Measurements from ENCODE around the gene TMEM239. TPM values are rescaled to one million over a fixed set of nuclear protein-coding genes. Genes with fewer than 3 reads are reported as not detected.

Gene TMEM239
- total and polyA plus RNA-seq, 5 donors from 2014 or later = not detected

DNA sequence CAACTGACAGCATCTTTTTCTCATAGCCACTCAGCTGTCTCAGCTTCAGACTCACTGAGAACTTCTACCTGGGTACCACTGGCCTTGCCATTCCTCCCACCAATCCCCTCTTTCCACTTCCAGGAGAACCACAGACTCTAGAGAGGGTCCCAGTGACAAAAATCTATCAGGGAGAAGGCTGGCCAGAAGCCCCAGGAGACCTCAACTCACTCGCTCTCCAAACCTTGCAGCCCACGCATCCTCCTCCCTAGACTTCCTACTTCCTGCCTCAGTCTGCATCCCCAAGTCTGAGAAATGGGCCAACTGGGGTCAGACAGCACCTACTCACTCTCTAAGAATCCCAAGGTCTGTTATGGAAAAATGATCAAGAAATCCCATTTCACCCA lies 1.2 kb downstream of the TMEM239 start:
- Histone ChIP-seq H3K27ac (ENCODE audit: insufficient read depth, low read length, poor library complexity, severe bottlenecking) (no peak overlapping the region), H3K36me3 (ENCODE audit: control insufficient read depth, insufficient read depth, low read length) (no peaks in the 10 kb centered on the region), H3K9me3 (ENCODE audit: control insufficient read depth in 2 of 2, low read length in 2 of 2) (peaks cover 0 to 2% of the 10 kb centered on the region in 2 experiments), H3K4me3 (ENCODE audit: low read depth, low read length) (no peak overlapping the region), H3K27me3 (ENCODE audit: control insufficient read depth, insufficient read depth, low read length) (peaks cover 11% of the 10 kb centered on the region), H3K4me1 (ENCODE audit: control insufficient read depth, insufficient read depth, low read length, poor library complexity, severe bottlenecking) (peaks cover 14% of the 10 kb centered on the region)
- DNase-seq (no peak), ATAC-seq (ENCODE audit: low read depth in 2 of 2) (no peak)
- Mint-ChIP-seq H3K27ac (no peak overlapping the region), H3K4me1 (peaks cover 4 to 14% (median 8%) of the 10 kb centered on the region in 4 donors), H3K27me3 (peaks cover 55% of the 10 kb centered on the region), H3K4me3 (no peak overlapping the region), H3K36me3 (no peaks in the 10 kb centered on the region), H3K9me3 (peaks cover 0 to 8% (median 1%) of the 10 kb centered on the region in 7 donors)

DNA sequence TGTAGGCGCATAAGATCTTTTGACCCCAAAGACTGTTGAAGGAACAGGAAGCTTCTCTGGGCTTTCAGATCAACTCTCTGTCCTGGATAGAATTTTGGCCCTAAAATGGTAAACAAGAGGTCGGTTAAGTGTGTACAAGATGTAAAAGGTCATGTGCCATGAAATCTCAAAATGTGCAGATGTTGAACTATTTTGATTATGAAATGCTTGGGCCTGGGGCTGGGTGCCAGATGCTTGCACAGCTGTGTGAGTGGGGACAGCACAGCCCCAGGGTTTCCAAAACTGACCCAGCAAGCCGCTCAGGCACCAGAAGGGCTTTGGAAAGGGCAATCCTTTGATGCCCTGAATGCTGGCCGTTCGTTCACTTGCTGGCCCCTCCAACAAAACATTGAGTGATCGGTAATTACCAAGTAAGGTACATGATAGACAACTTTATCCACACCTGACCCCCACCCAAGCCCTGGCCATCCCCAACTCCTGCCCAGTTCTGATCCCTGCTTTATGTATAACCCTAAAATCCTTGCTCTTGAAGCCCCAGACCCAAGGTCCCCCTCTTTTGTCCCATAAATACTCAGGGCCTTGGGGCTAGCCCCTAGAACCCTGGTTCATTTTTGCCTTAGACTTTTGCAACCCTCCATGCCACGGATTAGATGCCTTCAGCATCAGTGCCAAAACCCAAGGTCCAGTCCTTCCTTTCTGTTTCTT lies 1.9 kb downstream of the TMEM239 start:
- H3K36me3 ChIP-seq (ENCODE audit: control insufficient read depth, insufficient read depth, low read length) = no peaks in the 10 kb centered on the region
- peaks cover 11% of the 10 kb centered on the region for H3K27me3 ChIP-seq (ENCODE audit: control insufficient read depth, insufficient read depth, low read length)
- H3K4me3 ChIP-seq (ENCODE audit: low read depth, low read length) = no peak overlapping the region
- Mint-ChIP-seq H3K9me3 (peaks cover 0 to 6% (median 0%) of the 10 kb centered on the region in 7 donors), H3K36me3 (no peaks in the 10 kb centered on the region), H3K27me3 (peaks cover 53% of the 10 kb centered on the region), H3K4me1 (peaks cover 4 to 14% (median 8%) of the 10 kb centered on the region in 4 donors), H3K27ac (no peak overlapping the region), H3K4me3 (no peak overlapping the region)
- H3K4me1 ChIP-seq (ENCODE audit: control insufficient read depth, insufficient read depth, low read length, poor library complexity, severe bottlenecking) = peaks cover 14% of the 10 kb centered on the region
- no peak overlapping the region for H3K27ac ChIP-seq (ENCODE audit: insufficient read depth, low read length, poor library complexity, severe bottlenecking)
- H3K9me3 ChIP-seq (ENCODE audit: control insufficient read depth in 2 of 2, low read length in 2 of 2) = no peaks in the 10 kb centered on the region
- ATAC-seq (ENCODE audit: low read depth in 2 of 2) (no peak), DNase-seq (no peak)

DNA sequence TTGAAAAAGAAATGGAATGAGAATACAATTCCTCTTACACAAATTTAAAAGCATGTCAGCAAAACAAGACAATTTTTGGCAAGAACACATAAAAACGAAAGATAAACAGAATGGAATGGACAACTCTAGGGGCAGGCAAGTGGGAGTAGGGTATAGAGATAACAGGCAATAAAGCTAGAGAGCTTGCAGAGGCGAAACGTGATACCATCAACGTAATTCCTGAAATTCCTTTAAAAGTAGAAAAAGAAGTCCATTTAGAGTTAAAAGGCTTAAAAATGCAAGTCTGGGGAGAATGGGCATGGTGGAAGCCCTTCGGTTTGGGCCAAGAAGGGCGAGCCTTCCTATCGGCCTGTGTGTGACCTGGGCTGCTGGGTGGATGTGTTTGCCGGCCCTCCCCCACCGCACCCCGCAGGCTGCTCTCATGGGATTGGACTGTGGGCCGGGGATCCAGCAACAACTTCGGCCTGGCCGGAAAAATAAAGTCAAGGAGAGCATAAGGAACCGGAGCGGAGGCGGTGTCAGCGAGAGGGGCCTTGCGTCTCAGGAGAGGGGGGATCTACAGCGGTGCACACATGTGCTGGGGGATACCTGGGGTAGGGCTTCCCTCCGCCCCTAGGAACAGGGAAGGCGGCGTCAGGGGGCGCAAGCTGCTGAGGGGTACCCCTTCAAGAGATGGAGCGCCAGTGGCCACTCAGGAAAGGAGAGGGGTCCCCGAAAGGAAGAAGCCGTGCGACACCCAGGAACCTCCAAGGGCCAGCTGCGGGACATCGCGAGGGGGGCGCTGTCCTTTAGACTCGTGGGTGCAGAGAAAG lies 4.1 kb downstream of the TMEM239 start:
- no peak overlapping the region for H3K27ac ChIP-seq (ENCODE audit: insufficient read depth, low read length, poor library complexity, severe bottlenecking)
- peaks cover 14% of the 10 kb centered on the region for H3K4me1 ChIP-seq (ENCODE audit: control insufficient read depth, insufficient read depth, low read length, poor library complexity, severe bottlenecking)
- H3K9me3 ChIP-seq (ENCODE audit: control insufficient read depth in 2 of 2, low read length in 2 of 2) = no peaks in the 10 kb centered on the region
- Mint-ChIP-seq H3K4me1 (peaks cover 4 to 14% (median 8%) of the 10 kb centered on the region in 4 donors), H3K27me3 (peaks cover 36% of the 10 kb centered on the region), H3K9me3 (peaks cover 0 to 3% (median 0%) of the 10 kb centered on the region in 7 donors), H3K4me3 (peak overlapping the region in 3 of 4 donors; percentile 13 to 40 (median 24)), H3K27ac (peak overlapping the region in 1 of 3 donors; percentile 26), H3K36me3 (no peaks in the 10 kb centered on the region)
- peaks cover 11% of the 10 kb centered on the region for H3K27me3 ChIP-seq (ENCODE audit: control insufficient read depth, insufficient read depth, low read length)
- no peak overlapping the region for H3K4me3 ChIP-seq (ENCODE audit: low read depth, low read length)
- H3K36me3 ChIP-seq (ENCODE audit: control insufficient read depth, insufficient read depth, low read length) = no peaks in the 10 kb centered on the region
- DNase-seq (no peak), ATAC-seq (ENCODE audit: low read depth in 2 of 2) (no peak)

DNA sequence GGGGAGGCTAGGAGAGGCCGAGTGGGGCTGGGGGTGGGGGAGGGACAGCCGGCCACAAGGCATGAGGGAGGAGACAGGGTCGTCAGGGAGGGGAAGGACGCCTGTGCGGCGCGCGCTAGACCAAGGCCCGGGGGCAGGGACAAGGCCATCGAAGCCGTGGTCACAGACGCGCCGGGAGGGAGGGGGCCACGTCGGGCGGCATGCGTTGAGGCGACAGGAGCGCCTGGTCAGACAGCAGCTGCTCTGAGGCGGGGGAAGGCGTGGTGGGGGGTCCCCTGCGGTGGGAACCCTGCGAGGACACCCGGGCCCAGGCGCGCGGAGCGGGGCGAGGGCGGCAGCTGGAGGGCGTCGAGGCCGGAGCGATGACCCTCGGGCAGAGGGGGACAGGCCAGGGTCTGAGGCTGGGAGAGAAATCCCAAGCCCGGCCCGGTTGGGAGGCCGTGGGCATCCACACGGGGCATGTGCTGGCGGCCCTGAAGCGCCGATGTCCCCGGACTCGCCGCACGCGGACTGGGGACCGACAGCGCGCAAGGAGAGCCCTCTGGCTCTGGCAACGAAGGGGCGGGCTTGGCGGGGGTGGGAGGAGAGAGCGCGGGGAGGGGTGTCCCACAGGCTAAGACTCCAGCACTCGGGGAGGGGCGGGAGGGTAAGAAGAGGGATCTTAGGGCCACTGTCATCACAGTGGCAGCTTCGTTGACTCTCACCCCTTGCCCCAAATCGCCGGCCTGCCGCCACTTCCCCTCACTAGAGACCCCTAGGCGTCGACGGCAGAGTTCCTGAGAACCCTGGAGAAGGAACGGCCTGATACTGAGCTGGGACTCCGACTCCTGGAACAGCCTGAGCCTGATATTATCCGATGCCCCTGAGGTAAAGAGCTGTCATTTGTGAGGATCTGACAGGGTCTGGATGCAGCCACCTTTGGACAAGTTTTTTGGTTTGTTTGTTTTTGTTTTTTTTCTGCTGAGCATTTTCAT lies 5.0 kb downstream of the TMEM239 start:
- Histone ChIP-seq H3K4me1 (ENCODE audit: control insufficient read depth, insufficient read depth, low read length, poor library complexity, severe bottlenecking) (peaks cover 20% of the 10 kb centered on the region), H3K9me3 (ENCODE audit: control insufficient read depth in 2 of 2, low read length in 2 of 2) (no peaks in the 10 kb centered on the region), H3K27ac (ENCODE audit: insufficient read depth, low read length, poor library complexity, severe bottlenecking) (no peak overlapping the region), H3K36me3 (ENCODE audit: control insufficient read depth, insufficient read depth, low read length) (no peaks in the 10 kb centered on the region), H3K4me3 (ENCODE audit: low read depth, low read length) (no peak overlapping the region), H3K27me3 (ENCODE audit: control insufficient read depth, insufficient read depth, low read length) (peaks cover 11% of the 10 kb centered on the region)
- DNase-seq (no peak), ATAC-seq (ENCODE audit: low read depth in 2 of 2) (no peak)
- Mint-ChIP-seq H3K9me3 (peaks cover 0 to 3% (median 0%) of the 10 kb centered on the region in 7 donors), H3K36me3 (no peaks in the 10 kb centered on the region), H3K27ac (no peak overlapping the region), H3K4me3 (peak overlapping the region in 3 of 4 donors; percentile 62 to 75 (median 68)), H3K27me3 (peaks cover 42% of the 10 kb centered on the region), H3K4me1 (peaks cover 8 to 19% (median 14%) of the 10 kb centered on the region in 4 donors)

DNA sequence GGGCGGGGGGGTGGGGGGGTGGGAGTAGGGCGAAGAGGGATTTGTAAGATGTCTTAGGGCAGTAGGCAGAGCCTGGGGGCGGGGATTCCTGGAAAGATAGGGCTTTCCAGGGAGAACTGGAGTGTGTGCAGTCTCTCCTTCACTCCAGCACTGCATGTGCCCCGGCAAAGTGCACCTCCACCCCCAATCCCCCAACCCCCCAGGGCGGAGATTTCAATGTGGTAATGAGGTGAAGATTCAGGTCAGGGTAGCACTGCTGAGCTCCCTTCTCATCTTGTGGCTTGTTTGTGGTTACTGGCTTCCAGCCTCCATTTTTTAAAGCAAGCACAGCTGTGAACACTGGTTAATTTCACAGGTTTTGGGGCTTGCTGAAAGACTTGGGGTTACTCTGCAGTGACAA lies 5.9 kb downstream of the TMEM239 start:
- Histone ChIP-seq H3K36me3 (ENCODE audit: control insufficient read depth, insufficient read depth, low read length) (no peaks in the 10 kb centered on the region), H3K27ac (ENCODE audit: insufficient read depth, low read length, poor library complexity, severe bottlenecking) (no peak overlapping the region), H3K4me1 (ENCODE audit: control insufficient read depth, insufficient read depth, low read length, poor library complexity, severe bottlenecking) (peaks cover 20% of the 10 kb centered on the region), H3K4me3 (ENCODE audit: low read depth, low read length) (peak overlapping the region; percentile 32), H3K9me3 (ENCODE audit: control insufficient read depth in 2 of 2, low read length in 2 of 2) (no peaks in the 10 kb centered on the region), H3K27me3 (ENCODE audit: control insufficient read depth, insufficient read depth, low read length) (peaks cover 18% of the 10 kb centered on the region)
- DNase-seq (peak in 2 of 3 donors; percentile 32 to 53), ATAC-seq (ENCODE audit: low read depth in 2 of 2) (peak; percentile 55 to 67)
- Mint-ChIP-seq H3K4me3 (peak overlapping the region in 2 of 4 donors; percentile 13 to 62), H3K27ac (no peak overlapping the region), H3K36me3 (no peaks in the 10 kb centered on the region), H3K27me3 (peaks cover 47% of the 10 kb centered on the region), H3K4me1 (peaks cover 8 to 23% (median 16%) of the 10 kb centered on the region in 4 donors), H3K9me3 (peaks cover 0 to 3% (median 0%) of the 10 kb centered on the region in 7 donors)

DNA sequence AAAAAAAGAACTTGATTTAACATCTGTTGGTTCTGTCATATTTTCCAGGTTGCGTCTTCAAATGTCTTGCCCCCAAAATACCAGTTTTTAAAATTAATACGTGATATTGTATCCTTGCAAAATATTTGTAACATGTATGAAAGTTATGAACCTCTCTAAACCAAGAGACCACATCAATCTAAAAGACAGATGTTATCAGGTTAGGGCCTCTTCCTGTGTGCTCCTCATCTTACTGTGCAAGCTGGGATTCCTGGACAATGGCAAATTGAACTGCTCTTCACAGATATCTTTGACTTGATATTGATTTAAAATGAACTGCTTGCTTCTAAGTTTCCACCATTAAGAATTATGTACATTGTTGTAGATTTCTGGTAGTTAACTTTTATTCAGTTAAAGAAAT lies 9.6 kb downstream of the TMEM239 start:
- H3K4me1 Mint-ChIP-seq = peaks cover 8 to 21% (median 11%) of the 10 kb centered on the region in 4 donors
- H3K4me3 ChIP-seq (ENCODE audit: low read depth, low read length) = peak overlapping the region; percentile 4
- H3K27me3 ChIP-seq (ENCODE audit: control insufficient read depth, insufficient read depth, low read length) = peaks cover 11% of the 10 kb centered on the region
- no peaks in the 10 kb centered on the region for H3K9me3 ChIP-seq (ENCODE audit: control insufficient read depth in 2 of 2, low read length in 2 of 2)
- no peak overlapping the region for H3K27ac ChIP-seq (ENCODE audit: insufficient read depth, low read length, poor library complexity, severe bottlenecking)
- no peak overlapping the region for H3K27ac Mint-ChIP-seq
- peaks cover 20% of the 10 kb centered on the region for H3K4me1 ChIP-seq (ENCODE audit: control insufficient read depth, insufficient read depth, low read length, poor library complexity, severe bottlenecking)
- peaks cover 45% of the 10 kb centered on the region for H3K27me3 Mint-ChIP-seq
- peak in 1 of 3 donors; percentile 15 for DNase-seq
- ATAC-seq (ENCODE audit: low read depth in 2 of 2) = no peak
- no peaks in the 10 kb centered on the region for H3K9me3 Mint-ChIP-seq
- H3K4me3 Mint-ChIP-seq = peak overlapping the region in 3 of 4 donors; percentile 33 to 55 (median 47)
- no peaks in the 10 kb centered on the region for H3K36me3 Mint-ChIP-seq
- H3K36me3 ChIP-seq (ENCODE audit: control insufficient read depth, insufficient read depth, low read length) = no peaks in the 10 kb centered on the region

DNA sequence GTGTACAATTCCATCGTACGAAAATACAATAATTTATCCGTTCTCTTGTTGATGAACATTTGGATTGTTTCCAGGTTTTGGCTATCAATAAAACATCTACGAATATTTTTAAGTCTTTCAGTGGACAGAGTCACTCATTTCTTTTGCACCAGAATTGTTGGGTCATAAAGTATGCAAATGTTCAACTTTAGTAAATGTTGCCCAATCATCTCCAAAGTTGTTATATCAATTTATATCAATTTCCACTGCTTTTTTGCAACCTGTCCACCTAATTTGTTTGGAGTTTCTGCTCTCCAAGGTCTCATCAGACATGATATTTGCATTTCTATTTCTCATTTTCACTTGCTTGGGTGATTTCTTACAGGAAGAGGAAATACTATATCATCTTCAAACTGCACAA lies 10.5 kb downstream of the TMEM239 start:
- no peak overlapping the region for H3K4me3 Mint-ChIP-seq

More for the DNA sequence above, 10.5 kb downstream of the TMEM239 start:
- Histone ChIP-seq H3K36me3 (ENCODE audit: control insufficient read depth, insufficient read depth, low read length) (no peaks in the 10 kb centered on the region), H3K27me3 (ENCODE audit: control insufficient read depth, insufficient read depth, low read length) (peaks cover 10% of the 10 kb centered on the region), H3K9me3 (ENCODE audit: control insufficient read depth in 2 of 2, low read length in 2 of 2) (no peaks in the 10 kb centered on the region), H3K27ac (ENCODE audit: insufficient read depth, low read length, poor library complexity, severe bottlenecking) (no peak overlapping the region), H3K4me1 (ENCODE audit: control insufficient read depth, insufficient read depth, low read length, poor library complexity, severe bottlenecking) (peaks cover 12% of the 10 kb centered on the region), H3K4me3 (ENCODE audit: low read depth, low read length) (no peak overlapping the region)
- ATAC-seq (ENCODE audit: low read depth in 2 of 2) (no peak), DNase-seq (no peak)
- Mint-ChIP-seq H3K9me3 (no peaks in the 10 kb centered on the region), H3K36me3 (no peaks in the 10 kb centered on the region), H3K4me1 (peaks cover 8 to 18% (median 11%) of the 10 kb centered on the region in 4 donors), H3K27me3 (peaks cover 43% of the 10 kb centered on the region), H3K27ac (no peak overlapping the region)

Measured in CD4-positive, CD25-positive, alpha-beta regulatory T cell (primary cell).